GM10266 (cell line): ENCODE results near the gene NME7.
"Not testable (repeated sequence)": the region's sequence is repeated elsewhere in the genome, so short reads cannot be mapped to it uniquely, and the experiment has no call there.

Experiments
- DNase-seq: peaks from one replicate; pipeline ENCODE4 v3.0.0; 2012; ENCODE audit errors: extremely low spot score
- TF ChIP-seq, protein P1 (sequence below): IDR thresholded peaks from 2 replicates; pipeline ENCODE4 v1.5.1; 2012; ENCODE audit warnings: mild to moderate bottlenecking, low read depth; ENCODE audit not compliant: control insufficient read depth, insufficient read depth; ENCODE audit errors: missing control alignments

NME7 gene

DNA sequence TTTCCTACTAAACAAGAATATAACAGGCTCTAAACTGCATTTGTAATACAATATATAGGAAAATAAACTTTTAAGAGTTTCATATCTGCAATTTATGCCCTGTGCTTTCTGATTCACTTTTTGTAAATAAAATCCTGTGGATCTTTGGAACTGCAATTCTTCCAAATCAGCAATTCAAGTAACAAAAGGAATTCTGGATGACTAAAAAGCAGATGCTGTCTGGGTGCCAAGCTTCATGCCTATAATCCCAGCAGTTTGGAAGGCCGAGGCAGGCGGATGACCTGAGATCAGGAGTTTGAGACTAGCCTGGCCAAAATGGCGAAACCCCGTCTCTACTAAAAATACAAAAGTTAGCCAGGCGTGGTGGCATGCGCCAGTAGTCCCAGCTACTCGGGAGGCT, 6.3 kb downstream of the NME7 start:
- TF ChIP-seq, protein P1, sequence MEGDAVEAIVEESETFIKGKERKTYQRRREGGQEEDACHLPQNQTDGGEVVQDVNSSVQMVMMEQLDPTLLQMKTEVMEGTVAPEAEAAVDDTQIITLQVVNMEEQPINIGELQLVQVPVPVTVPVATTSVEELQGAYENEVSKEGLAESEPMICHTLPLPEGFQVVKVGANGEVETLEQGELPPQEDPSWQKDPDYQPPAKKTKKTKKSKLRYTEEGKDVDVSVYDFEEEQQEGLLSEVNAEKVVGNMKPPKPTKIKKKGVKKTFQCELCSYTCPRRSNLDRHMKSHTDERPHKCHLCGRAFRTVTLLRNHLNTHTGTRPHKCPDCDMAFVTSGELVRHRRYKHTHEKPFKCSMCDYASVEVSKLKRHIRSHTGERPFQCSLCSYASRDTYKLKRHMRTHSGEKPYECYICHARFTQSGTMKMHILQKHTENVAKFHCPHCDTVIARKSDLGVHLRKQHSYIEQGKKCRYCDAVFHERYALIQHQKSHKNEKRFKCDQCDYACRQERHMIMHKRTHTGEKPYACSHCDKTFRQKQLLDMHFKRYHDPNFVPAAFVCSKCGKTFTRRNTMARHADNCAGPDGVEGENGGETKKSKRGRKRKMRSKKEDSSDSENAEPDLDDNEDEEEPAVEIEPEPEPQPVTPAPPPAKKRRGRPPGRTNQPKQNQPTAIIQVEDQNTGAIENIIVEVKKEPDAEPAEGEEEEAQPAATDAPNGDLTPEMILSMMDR, result no peak
- no peak for DNase-seq

DNA sequence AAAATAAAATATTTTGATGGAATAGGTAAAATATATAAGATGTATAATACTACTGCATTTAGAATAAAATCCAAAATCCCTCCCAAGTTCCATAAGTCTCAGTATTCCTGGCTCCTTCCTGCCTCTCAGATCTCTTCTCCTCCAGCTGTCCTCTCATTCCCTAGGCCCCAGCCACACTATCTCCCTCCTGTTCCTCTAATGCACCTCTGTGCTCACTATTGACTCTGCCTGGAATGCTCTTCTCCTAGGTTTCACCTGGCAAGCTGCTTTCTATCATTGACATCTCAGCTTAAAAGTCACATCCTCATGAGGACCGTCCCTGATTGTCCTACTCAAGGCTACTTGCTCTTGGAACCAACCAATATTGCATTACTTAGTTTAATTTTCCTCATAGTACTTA, 7.2 kb downstream of the NME7 start:
- no peak for DNase-seq
- TF ChIP-seq, protein P1, result no peak

DNA sequence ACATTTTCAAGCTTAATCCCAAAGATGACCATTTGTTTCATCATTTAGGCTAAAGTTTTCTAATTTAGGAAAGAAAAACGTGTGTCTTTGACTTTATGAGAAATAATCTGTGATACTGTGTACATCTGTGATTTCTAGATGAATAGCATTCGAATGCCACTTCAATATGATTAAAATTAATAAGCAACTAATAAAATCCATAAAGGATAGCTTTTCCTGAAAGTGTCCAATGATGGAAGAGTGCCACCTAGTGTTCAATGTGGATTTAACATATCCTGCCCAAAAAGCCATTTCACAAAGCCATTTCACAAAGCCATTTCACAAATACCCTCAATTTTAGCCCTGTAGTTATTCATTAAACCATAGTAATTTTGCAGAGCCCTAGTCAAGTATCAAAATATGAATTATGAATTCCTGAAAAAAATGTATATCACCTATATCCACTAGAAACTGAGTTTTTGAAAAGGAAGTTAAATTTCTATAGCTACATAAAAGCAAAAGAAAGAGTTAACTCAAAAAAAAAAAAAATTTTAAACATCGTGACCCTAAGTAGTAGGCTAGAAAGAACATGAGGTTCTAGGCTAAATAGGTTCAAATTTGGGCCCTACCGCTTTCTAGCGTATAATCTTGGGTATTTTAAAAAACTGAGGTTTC, 19.1 kb downstream of the NME7 start:
- TF ChIP-seq, protein P1, result peak; percentile 70
- DNase-seq, result peak; percentile 38

DNA sequence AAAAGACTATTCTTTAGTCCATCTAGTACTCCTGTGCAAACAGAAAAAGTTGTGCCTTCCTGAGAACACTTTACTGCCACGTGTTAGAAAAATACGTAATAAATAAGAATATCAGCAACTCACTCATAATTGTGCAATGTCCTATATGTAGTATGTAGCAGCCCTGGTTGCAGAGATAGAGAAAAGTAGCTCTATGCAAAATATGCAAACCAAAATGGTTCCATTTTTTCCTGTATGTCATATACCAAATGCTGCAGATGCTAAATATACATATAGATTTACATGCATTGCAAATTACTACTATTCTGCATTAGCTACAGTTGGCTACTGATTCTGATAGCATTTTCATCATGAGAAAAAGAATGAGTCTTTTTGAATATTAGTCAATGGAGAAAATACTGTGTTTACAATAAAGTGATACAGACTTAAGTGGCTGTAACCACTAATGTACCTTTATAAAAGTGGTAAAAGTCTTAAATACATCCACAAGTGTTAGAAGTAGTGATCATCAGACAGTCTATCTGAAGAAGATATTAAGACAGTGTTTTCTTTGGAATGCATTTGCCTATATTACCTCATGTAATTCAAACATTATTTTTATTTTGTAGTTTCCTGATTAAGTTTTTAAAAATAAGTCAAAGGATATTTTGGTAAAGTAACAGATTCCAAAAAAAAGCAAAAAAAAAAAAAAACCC, 19.8 kb downstream of the NME7 start:
- TF ChIP-seq, protein P1, result no peak
- DNase-seq, result no peak

DNA sequence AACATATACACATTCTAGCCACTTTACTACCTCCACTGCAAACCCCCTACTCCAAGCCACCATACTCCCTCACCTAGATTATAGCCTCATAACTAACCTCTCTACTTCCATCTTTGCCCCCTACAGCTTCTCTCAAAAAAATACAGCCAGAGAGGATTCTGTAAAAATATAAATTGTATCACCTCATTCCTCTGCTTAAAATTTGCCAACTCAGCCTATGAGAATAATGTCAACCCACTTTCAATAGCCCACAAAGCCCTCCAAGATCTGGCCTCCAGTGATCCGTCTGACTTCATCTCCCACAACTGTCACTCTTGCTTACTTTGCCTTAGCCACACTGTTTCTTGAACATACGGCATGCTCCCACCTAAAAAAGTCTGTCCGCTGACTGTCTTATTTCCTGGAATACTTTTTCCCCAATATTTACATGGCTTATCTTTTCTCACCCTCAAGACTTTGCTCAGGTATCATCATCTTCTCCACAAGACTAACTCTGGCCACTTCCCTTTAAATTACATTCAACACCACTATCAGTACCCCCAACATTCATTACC, 21.5 kb downstream of the NME7 start:
- no peak for DNase-seq

DNA sequence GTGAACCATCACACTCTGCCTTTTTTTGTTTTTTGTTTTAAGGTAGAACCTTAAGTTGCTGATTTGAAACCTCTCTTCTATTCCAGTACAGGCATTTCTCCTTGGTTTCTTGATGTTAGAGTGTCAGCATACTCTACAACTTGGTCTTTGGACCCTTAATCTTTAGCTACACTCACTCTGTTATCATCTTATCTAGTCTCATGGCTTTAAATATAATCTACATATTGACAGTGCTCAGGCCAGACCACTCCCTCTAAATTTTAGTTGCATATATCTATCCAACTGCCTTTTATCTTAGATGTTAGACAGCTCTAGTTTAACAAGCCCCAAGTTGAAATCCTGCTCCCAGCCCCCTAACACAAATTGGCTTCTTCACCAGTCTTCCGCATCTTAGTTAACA, 22.1 kb downstream of the NME7 start:
- no peak for DNase-seq

More for the DNA sequence above, 21.5 kb downstream of the NME7 start:
- TF ChIP-seq, protein P1, result no peak

DNA sequence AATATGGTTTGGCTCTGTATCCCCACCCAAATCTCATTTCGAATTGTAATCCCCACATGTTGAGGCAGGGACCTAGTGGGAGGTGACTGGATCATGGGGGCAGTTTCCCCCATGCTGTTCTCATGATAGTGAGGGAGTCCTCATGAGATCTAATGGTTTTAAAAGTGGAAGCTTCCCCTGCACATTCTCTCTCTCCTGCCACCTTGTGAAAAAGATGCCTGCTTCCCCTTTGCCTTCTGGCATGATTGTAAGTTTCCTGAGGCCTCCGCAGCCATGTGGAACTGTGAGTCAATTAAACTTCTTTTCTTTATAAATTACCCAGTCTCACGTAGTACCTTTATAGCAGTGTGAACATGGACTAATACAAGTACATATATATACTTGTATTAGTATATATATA, 25.5 kb downstream of the NME7 start:
- DNase-seq, result not testable (repeated sequence)

More for the DNA sequence above, 22.1 kb downstream of the NME7 start:
- TF ChIP-seq, protein P1, result no peak

DNA sequence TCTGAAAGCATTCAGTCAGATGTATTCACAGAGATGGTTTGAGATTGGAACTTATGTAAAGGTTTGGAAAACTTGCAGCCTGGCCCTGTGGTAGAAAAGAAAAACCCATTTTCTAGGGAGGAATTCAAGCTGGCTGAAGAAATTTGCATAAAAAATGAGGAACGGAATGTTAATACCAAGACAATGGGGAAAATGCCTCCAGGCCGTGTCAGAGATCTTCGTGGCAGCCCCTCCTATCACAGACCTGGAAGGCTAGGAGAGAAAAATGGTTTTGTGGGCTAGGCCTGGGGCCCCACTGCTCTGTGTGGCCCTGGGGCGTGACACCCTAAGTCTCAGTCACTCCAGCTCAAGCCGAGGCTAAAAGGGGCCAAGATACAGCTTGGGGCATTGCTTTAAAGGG, 26.7 kb downstream of the NME7 start:
- no peak for DNase-seq
- TF ChIP-seq, protein P1, result no peak
